ENCODE measurements around the gene SPA17. TPM values are rescaled to one million over a fixed set of nuclear protein-coding genes. Genes with fewer than 3 reads are reported as not detected.

The SPA17 gene
- total and polyA plus RNA-seq, 8 donors = 1.8 to 26.8 (median 9.6) TPM; not detected in 2

GRCh38 chr11:124693142-124693541 is 19.4 kb downstream of the SPA17 start:
- no peaks in the 10 kb centered on the region for H3K9me3 ChIP-seq
- no peak overlapping the region for H3K27ac ChIP-seq
- H3K4me3 ChIP-seq = no peak overlapping the region
- H3K36me3 ChIP-seq = no peaks in the 10 kb centered on the region
- TF ChIP-seq POLR2A (IDR thresholded peaks at IDR 0.05) (no peak), POLR2AphosphoS5 (IDR thresholded peaks at IDR 0.05) (no peak), EP300 (IDR thresholded peaks at IDR 0.05) (no peak), CTCF (IDR thresholded peaks at IDR 0.05) (no peak)
- intact Hi-C loops (cut with DNase I; ENCODE audit: low total_unique reads) = no loop called here
- no peaks in the 10 kb centered on the region for H3K4me1 ChIP-seq
- WGBS, 5 donors = 92 to 96% (median 94%) methylated on average over 2 of the region's 2 CpGs
- no peak for DNase-seq
- no peaks in the 10 kb centered on the region for H3K27me3 ChIP-seq

- H3K4me3 ChIP-seq = no peak overlapping the region
- H3K9me3 ChIP-seq = peaks cover 0 to 4% (median 0%) of the 10 kb centered on the region in 4 donors
- H3K27ac ChIP-seq = no peak overlapping the region
- H3K36me3 ChIP-seq = no peaks in the 10 kb centered on the region
- WGBS, 5 donors = 73 to 92% (median 81%) methylated on average over 1 of the region's 1 CpG
- no peak for DNase-seq
- peaks cover 0 to 14% (median 0%) of the 10 kb centered on the region in 3 donors for H3K27me3 ChIP-seq
- TF ChIP-seq POLR2AphosphoS5 (IDR thresholded peaks at IDR 0.05) (no peak), POLR2A (IDR thresholded peaks at IDR 0.05) (no peak), EP300 (IDR thresholded peaks at IDR 0.05) (no peak), CTCF (IDR thresholded peaks at IDR 0.05) (no peak)
- no peaks in the 10 kb centered on the region for H3K4me1 ChIP-seq
- intact Hi-C loops (cut with DNase I; ENCODE audit: low total_unique reads) = no loop called here
These were observed 25.8 kb downstream of the SPA17 start for GRCh38 chr11:124699547-124699946.

GRCh38 chr11:124700028-124700427 is 26.3 kb downstream of the SPA17 start:
- Histone ChIP-seq H3K36me3 (no peaks in the 10 kb centered on the region), H3K4me3 (no peak overlapping the region), H3K27me3 (peaks cover 0 to 14% (median 0%) of the 10 kb centered on the region in 3 donors), H3K4me1 (no peaks in the 10 kb centered on the region), H3K27ac (no peak overlapping the region), H3K9me3 (peaks cover 0 to 4% (median 0%) of the 10 kb centered on the region in 4 donors)
- intact Hi-C loops (cut with DNase I; ENCODE audit: low total_unique reads) = no loop called here
- no peak for TF ChIP-seq CTCF (IDR thresholded peaks at IDR 0.05)
- no peak for DNase-seq

GRCh38 chr11:124707829-124708228 is 34.1 kb downstream of the SPA17 start:
- H3K36me3 ChIP-seq = no peaks in the 10 kb centered on the region
- no peak overlapping the region for H3K27ac ChIP-seq
- H3K9me3 ChIP-seq = peaks cover 0 to 12% (median 11%) of the 10 kb centered on the region in 4 donors
- TF ChIP-seq POLR2AphosphoS5 (IDR thresholded peaks at IDR 0.05) (no peak), POLR2A (IDR thresholded peaks at IDR 0.05) (no peak), EP300 (IDR thresholded peaks at IDR 0.05) (no peak), CTCF (IDR thresholded peaks at IDR 0.05) (no peak)
- no peaks in the 10 kb centered on the region for H3K4me1 ChIP-seq
- DNase-seq = no peak
- no peak overlapping the region for H3K4me3 ChIP-seq
- intact Hi-C loops (cut with DNase I; ENCODE audit: low total_unique reads) = no loop called here
- H3K27me3 ChIP-seq = peaks cover 0 to 14% (median 0%) of the 10 kb centered on the region in 3 donors
- 86 to 97% (median 89%) methylated on average over 4 of the region's 4 CpGs for WGBS, 5 donors
